Type B pancreatic cell (in vitro differentiated cells): ENCODE data around the gene LTK. TPM values are rescaled to one million over a fixed set of nuclear protein-coding genes. Genes with fewer than 3 reads are reported as not detected.

Source experiments
- DNase-seq: peaks from one replicate; pipeline ENCODE4 v3.0.0; 2021; ENCODE audit warnings: mixed read lengths; ENCODE audit not compliant: unreplicated experiment; ENCODE audit errors: extremely low spot score
- H3K27ac Mint-ChIP-seq: 2 replicates; pipeline ENCODE4 v1.8.0; 2021; ENCODE audit warnings: mild to moderate bottlenecking, mixed read lengths
- H3K27me3 Mint-ChIP-seq: 2 replicates; pipeline ENCODE4 v1.8.0; 2021; ENCODE audit warnings: mixed read lengths
- H3K36me3 Mint-ChIP-seq: 2 replicates; pipeline ENCODE4 v1.8.0; 2021; ENCODE audit warnings: mixed read lengths
- H3K4me1 Mint-ChIP-seq: one replicate; pipeline ENCODE4 v1.8.0; 2021; ENCODE audit warnings: mixed read lengths; ENCODE audit not compliant: unreplicated experiment
- H3K4me3 Mint-ChIP-seq: 2 replicates; pipeline ENCODE4 v1.8.0; 2021; ENCODE audit warnings: mild to moderate bottlenecking, mixed read lengths
- H3K9me3 Mint-ChIP-seq: 2 replicates; pipeline ENCODE4 v1.8.0; 2021; ENCODE audit warnings: mixed read lengths
- CTCF ChIP-seq: fragments of 200-600 bp; sonication (generic); conservative IDR thresholded peaks from 2 replicates; pipeline ENCODE4 v1.5.0; 2021; ENCODE audit warnings: antibody characterized with exemption, mild to moderate bottlenecking
- total RNA-seq: library from RNA; stranded (reverse); gene quantifications from 2 replicates; pipeline ENCODE4 v1.2.1, GENCODE V29; 2021; ENCODE audit warnings: low replicate concordance

Gene LTK
- total RNA-seq, 1 donor from 2014 or later = 0.51 TPM

- Mint-ChIP-seq H3K9me3 (no peaks in the 10 kb centered on the region), H3K27me3 (peaks cover 77% of the 10 kb centered on the region), H3K36me3 (no peaks in the 10 kb centered on the region), H3K4me3 (peak overlapping the region; percentile 52), H3K27ac (no peak overlapping the region), H3K4me1 (peaks cover 7% of the 10 kb centered on the region)
- TF ChIP-seq CTCF = no peak
- no peak for DNase-seq
Observed at GRCh38 chr15:41495736-41496599, 17.7 kb downstream of the LTK start.

GRCh38 chr15:41494922-41495735 lies 18.5 kb downstream of the LTK start:
- Mint-ChIP-seq H3K27ac (no peak overlapping the region), H3K4me3 (peak overlapping the region; percentile 71), H3K36me3 (no peaks in the 10 kb centered on the region), H3K9me3 (no peaks in the 10 kb centered on the region), H3K27me3 (peaks cover 73% of the 10 kb centered on the region), H3K4me1 (peaks cover 7% of the 10 kb centered on the region)
- no peak for TF ChIP-seq CTCF
- DNase-seq = peak; percentile 73

GRCh38 chr15:41494190-41494921 lies 19.3 kb downstream of the LTK start:
- peaks cover 65% of the 10 kb centered on the region for H3K27me3 Mint-ChIP-seq
- peak; percentile 71 for DNase-seq
- H3K27ac Mint-ChIP-seq = no peak overlapping the region
- H3K4me1 Mint-ChIP-seq = peaks cover 7% of the 10 kb centered on the region
- no peak for TF ChIP-seq CTCF
- no peaks in the 10 kb centered on the region for H3K36me3 Mint-ChIP-seq
- no peaks in the 10 kb centered on the region for H3K9me3 Mint-ChIP-seq
- peak overlapping the region; percentile 63 for H3K4me3 Mint-ChIP-seq

DNA sequence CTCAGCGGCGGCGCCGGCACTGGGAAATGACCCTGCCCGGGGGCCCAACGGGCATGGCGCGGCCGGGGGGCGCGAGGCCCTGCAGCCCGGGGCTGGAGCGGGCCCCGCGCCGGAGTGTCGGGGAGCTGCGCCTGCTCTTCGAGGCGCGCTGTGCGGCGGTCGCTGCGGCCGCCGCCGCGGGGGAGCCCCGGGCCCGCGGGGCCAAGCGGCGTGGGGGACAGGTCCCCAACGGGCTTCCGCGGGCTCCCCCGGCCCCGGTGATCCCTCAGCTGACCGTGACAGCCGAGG lies 19.8 kb downstream of the LTK start:
- peaks cover 60% of the 10 kb centered on the region for H3K27me3 Mint-ChIP-seq
- peaks cover 7% of the 10 kb centered on the region for H3K4me1 Mint-ChIP-seq
- H3K4me3 Mint-ChIP-seq = no peak overlapping the region
- H3K27ac Mint-ChIP-seq = no peak overlapping the region
- TF ChIP-seq CTCF = no peak
- H3K9me3 Mint-ChIP-seq = no peaks in the 10 kb centered on the region
- no peak for DNase-seq
- H3K36me3 Mint-ChIP-seq = no peaks in the 10 kb centered on the region

DNA sequence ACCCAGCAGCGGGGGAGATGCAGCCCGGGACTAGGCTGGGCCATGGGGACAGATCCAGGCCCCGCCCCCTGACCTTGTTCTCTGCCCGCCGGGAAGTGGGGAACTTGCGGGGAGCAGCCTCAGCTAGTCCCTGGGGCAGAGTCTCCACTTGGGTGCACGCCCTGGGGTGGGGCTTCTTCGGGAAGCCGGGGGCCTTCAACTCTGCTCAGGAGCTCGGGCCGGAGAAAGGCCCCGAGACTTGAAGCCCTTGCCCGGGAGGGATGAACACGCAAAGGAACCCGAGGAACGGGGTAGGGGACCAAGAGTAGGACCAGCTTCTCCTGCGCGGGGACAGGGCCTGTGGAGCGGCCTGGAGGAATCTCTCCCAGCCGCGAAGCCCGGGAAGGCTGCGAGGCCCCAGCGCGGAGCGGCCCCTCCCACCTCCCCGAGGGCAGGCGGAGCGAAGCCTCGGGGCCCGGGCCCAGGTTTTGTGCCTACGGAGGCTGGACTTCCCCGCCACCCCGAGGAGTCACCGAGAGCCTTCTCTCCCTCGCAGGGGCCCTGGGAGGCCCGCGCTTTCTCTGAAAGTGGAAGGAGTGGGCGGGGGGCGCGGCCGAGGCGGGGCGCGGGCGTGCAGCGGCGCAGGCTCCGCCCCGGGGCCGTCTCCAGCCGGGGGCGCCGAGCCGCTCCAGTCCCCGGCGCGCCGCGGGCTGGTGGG lies 20.3 kb downstream of the LTK start, which contains the start of gene ITPKA:
Gene ITPKA (plus strand): TSS at position 670 of the 697 bp plus-strand sequence. CDS start 54 bp downstream, outside the sequence.
- H3K4me3 Mint-ChIP-seq = peak within 1 kb of the TSS; percentile 90
- H3K27ac Mint-ChIP-seq = peak within 1 kb of the TSS; percentile 43
- H3K36me3 Mint-ChIP-seq = no peaks in the 10 kb centered on the region
- H3K4me1 Mint-ChIP-seq = peaks cover 7% of the 10 kb centered on the region
- no peak for TF ChIP-seq CTCF
- DNase-seq = peak; percentile 75
- no peaks in the 10 kb centered on the region for H3K9me3 Mint-ChIP-seq
- H3K27me3 Mint-ChIP-seq = peaks cover 55% of the 10 kb centered on the region
